PC-3 (cell line): ENCODE results near the gene TRABD2A.

ENCODE experiments used
- EZH2 ChIP-seq: fragments of 300-600 bp; sonication (generic); IDR thresholded peaks from one replicate; pipeline ENCODE4 v1.6.1; 2017; ENCODE audit warnings: antibody characterized with exemption, mild to moderate bottlenecking, low read length; ENCODE audit not compliant: unreplicated experiment
- TF ChIP-seq, protein P1 (sequence below): fragments of 300-600 bp; sonication (generic); conservative IDR thresholded peaks from 2 replicates; pipeline ENCODE4 v1.5.1; 2017; ENCODE audit warnings: antibody characterized with exemption, low read depth, mild to moderate bottlenecking, low read length

DNA sequence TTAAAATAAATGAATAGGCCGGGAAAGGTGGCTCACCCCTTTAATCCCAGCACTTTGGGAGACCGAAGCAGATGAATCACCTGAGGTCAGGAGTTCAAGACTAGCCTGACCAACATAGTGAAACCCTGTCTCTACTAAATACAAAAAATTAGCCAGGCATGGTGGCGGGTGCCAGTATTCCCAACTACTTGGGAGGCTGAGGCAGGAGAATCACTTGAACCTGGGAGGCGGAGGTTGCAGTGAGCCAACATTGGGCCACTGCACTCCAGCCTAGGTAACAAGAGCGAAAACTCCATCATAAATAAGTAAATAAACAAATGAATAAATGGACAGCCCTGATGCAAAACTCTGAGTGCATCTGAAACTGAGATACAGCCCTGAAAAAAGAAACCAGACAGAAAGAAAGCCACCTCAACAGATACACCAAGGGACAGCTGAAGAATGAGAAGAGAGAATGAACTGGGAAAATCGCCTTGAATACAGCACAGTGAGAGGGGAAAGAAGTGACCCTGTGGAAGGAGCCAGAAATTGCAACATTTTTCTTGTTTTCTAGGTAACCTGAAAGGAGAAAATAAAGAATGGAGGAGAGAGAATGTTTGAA, 64.4 kb downstream of the TRABD2A start:
- TF ChIP-seq, protein P1, sequence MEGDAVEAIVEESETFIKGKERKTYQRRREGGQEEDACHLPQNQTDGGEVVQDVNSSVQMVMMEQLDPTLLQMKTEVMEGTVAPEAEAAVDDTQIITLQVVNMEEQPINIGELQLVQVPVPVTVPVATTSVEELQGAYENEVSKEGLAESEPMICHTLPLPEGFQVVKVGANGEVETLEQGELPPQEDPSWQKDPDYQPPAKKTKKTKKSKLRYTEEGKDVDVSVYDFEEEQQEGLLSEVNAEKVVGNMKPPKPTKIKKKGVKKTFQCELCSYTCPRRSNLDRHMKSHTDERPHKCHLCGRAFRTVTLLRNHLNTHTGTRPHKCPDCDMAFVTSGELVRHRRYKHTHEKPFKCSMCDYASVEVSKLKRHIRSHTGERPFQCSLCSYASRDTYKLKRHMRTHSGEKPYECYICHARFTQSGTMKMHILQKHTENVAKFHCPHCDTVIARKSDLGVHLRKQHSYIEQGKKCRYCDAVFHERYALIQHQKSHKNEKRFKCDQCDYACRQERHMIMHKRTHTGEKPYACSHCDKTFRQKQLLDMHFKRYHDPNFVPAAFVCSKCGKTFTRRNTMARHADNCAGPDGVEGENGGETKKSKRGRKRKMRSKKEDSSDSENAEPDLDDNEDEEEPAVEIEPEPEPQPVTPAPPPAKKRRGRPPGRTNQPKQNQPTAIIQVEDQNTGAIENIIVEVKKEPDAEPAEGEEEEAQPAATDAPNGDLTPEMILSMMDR, result no peak
- no peak for TF ChIP-seq EZH2
